Neural crest cell (in vitro differentiated cells): ENCODE results near the gene FAM161A. TPM values are rescaled to one million over a fixed set of nuclear protein-coding genes. Genes with fewer than 3 reads are reported as not detected.

Experiments used
- DNase-seq: peaks from one replicate; pipeline ENCODE4 v3.0.0; 2021; ENCODE audit warnings: low read depth, mixed read lengths, low spot score
- H3K27ac Mint-ChIP-seq: one replicate; pipeline ENCODE4 v1.8.0; 2021; ENCODE audit warnings: mild to moderate bottlenecking, mixed read lengths; ENCODE audit not compliant: unreplicated experiment
- H3K27me3 Mint-ChIP-seq: 2 replicates; pipeline ENCODE4 v1.8.0; 2021; ENCODE audit warnings: low read depth, mild to moderate bottlenecking, mixed read lengths
- H3K36me3 Mint-ChIP-seq: 2 replicates; pipeline ENCODE4 v1.8.0; 2021; ENCODE audit warnings: low read depth, mild to moderate bottlenecking, mixed read lengths
- H3K4me1 Mint-ChIP-seq: 2 replicates; pipeline ENCODE4 v1.8.0; 2021; ENCODE audit warnings: mixed read lengths
- H3K4me3 Mint-ChIP-seq: one replicate; pipeline ENCODE4 v1.8.0; 2021; ENCODE audit warnings: mild to moderate bottlenecking, mixed read lengths
- H3K9me3 Mint-ChIP-seq: 2 replicates; pipeline ENCODE4 v1.8.0; 2021; ENCODE audit warnings: mixed read lengths
- CTCF ChIP-seq: fragments of 200-600 bp; sonication (generic); conservative IDR thresholded peaks from 2 replicates; pipeline ENCODE4 v1.5.0; 2021; ENCODE audit warnings: antibody characterized with exemption, mild to moderate bottlenecking
- total RNA-seq: library from RNA; stranded (reverse); gene quantifications from 2 replicates; pipeline ENCODE4 v1.2.1, GENCODE V29; 2021

The FAM161A gene
- total RNA-seq, 1 donor from 2014 or later, result 23.4 TPM

- Mint-ChIP-seq H3K27me3 (peaks cover 14% of the 10 kb centered on the region), H3K27ac (no peak overlapping the region), H3K4me3 (no peak overlapping the region), H3K36me3 (no peaks in the 10 kb centered on the region), H3K9me3 (no peaks in the 10 kb centered on the region), H3K4me1 (peaks cover 24% of the 10 kb centered on the region)
- TF ChIP-seq CTCF, result no peak
- no peak for DNase-seq
Observed at GRCh38 chr2:61795408-61795807, 58.5 kb downstream of the FAM161A start.

- H3K27ac Mint-ChIP-seq, result no peak overlapping the region
Observed at GRCh38 chr2:61793389-61793836, 60.4 kb downstream of the FAM161A start.

GRCh38 chr2:61792355-61792890 lies 61.4 kb downstream of the FAM161A start:
- Mint-ChIP-seq H3K27me3 (peaks cover 18% of the 10 kb centered on the region), H3K36me3 (no peaks in the 10 kb centered on the region), H3K4me3 (no peak overlapping the region), H3K4me1 (peaks cover 13% of the 10 kb centered on the region), H3K27ac (no peak overlapping the region), H3K9me3 (no peaks in the 10 kb centered on the region)
- TF ChIP-seq CTCF, result no peak
- no peak for DNase-seq

More at GRCh38 chr2:61793389-61793836, 60.4 kb downstream of the FAM161A start:
- Mint-ChIP-seq H3K36me3 (no peaks in the 10 kb centered on the region), H3K4me3 (peak overlapping the region; percentile 72), H3K4me1 (peaks cover 19% of the 10 kb centered on the region), H3K27me3 (peaks cover 14% of the 10 kb centered on the region), H3K9me3 (no peaks in the 10 kb centered on the region)
- peak; percentile 64 for DNase-seq
- TF ChIP-seq CTCF, result peak; percentile 80

GRCh38 chr2:61789807-61790602 lies 63.9 kb downstream of the FAM161A start:
- H3K4me1 Mint-ChIP-seq, result peaks cover 13% of the 10 kb centered on the region
- DNase-seq, result no peak
- H3K9me3 Mint-ChIP-seq, result no peaks in the 10 kb centered on the region

More at GRCh38 chr2:61789807-61790602, 63.9 kb downstream of the FAM161A start:
- H3K27me3 Mint-ChIP-seq, result peaks cover 16% of the 10 kb centered on the region
- no peak overlapping the region for H3K4me3 Mint-ChIP-seq
- no peak overlapping the region for H3K27ac Mint-ChIP-seq
- H3K36me3 Mint-ChIP-seq, result no peaks in the 10 kb centered on the region
- no peak for TF ChIP-seq CTCF
